IMR-90 (cell line): ENCODE results near the gene PNCK. TPM values are rescaled to one million over a fixed set of nuclear protein-coding genes. Genes with fewer than 3 reads are reported as not detected.

ENCODE experiments used
- ATAC-seq: fragments of 200-7000 bp; cut with Tn5 transposase; 2 replicates; pipeline ENCODE4 v1.9.1; 2020; ENCODE audit warnings: low read depth, mild to moderate bottlenecking, moderate library complexity
- BruUV-seq: library from RNA; stranded (reverse); fragments of 400-500 nt; replicated peaks from 2 replicates; lab custom pipeline; 2021; lab: Mats Ljungman, UMichigan
- CTCF ChIA-PET: fragments of 300-600 bp; formaldehyde crosslinking; extraction: SDS; loops from one replicate; lab custom pipeline; 2021; ENCODE audit warnings: antibody characterized with exemption; lab: Yijun Ruan, JAX
- POLR2A ChIA-PET: fragments of 300-600 bp; sonication (Branson Sonifier 250); formaldehyde crosslinking; loops from one replicate; lab custom pipeline; 2022; ENCODE audit warnings: antibody characterized with exemption; ENCODE audit not compliant: unreplicated experiment; lab: Charles Lee
- DNase-seq: peaks from one replicate; pipeline ENCODE4 v3.0.0; 2013
- H2AFZ ChIP-seq: replicated peaks from 2 replicates; pipeline ENCODE3; 2013; ENCODE audit warnings: low read length, mild to moderate bottlenecking; ENCODE audit not compliant: poor library complexity
- H2AK5ac ChIP-seq: 2 replicates; pipeline ENCODE4 v1.6.1; 2013; ENCODE audit warnings: low read depth, low read length, inconsistent platforms
- H2AK9ac ChIP-seq: replicated peaks from 2 replicates; pipeline ENCODE3; 2013; ENCODE audit warnings: mild to moderate bottlenecking, low read depth, low read length, moderate library complexity; ENCODE audit not compliant: poor library complexity
- H2BK120ac ChIP-seq: 2 replicates; pipeline ENCODE4 v1.6.1; 2013; ENCODE audit warnings: low read depth, low read length, inconsistent platforms
- H2BK15ac ChIP-seq: 3 replicates; pipeline ENCODE4 v1.6.1; 2013; ENCODE audit warnings: low read depth, low read length, inconsistent platforms
- H2BK20ac ChIP-seq: 2 replicates; pipeline ENCODE4 v1.6.1; 2013; ENCODE audit warnings: low read depth, mild to moderate bottlenecking, inconsistent platforms, low read length, moderate library complexity
- H2BK5ac ChIP-seq: 2 replicates; pipeline ENCODE4 v1.6.1; 2013; ENCODE audit warnings: mild to moderate bottlenecking, low read depth, low read length, inconsistent platforms; ENCODE audit not compliant: poor library complexity, severe bottlenecking
- H3K14ac ChIP-seq: replicated peaks from 2 replicates; pipeline ENCODE4 v1.6.1; 2013; ENCODE audit warnings: low read depth, low read length, inconsistent platforms
- H3K18ac ChIP-seq: 2 replicates; pipeline ENCODE4 v1.6.1; 2013; ENCODE audit warnings: low read depth, low read length, control low read depth
- H3K23ac ChIP-seq: 2 replicates; pipeline ENCODE4 v1.6.1; 2013; ENCODE audit warnings: low read depth, low read length, inconsistent platforms
- H3K27ac ChIP-seq: 2 replicates; pipeline ENCODE4 v1.5.1; 2013; ENCODE audit warnings: mild to moderate bottlenecking, control low read depth, low read length; ENCODE audit not compliant: insufficient read depth
- H3K27me3 ChIP-seq: 2 replicates; pipeline ENCODE4 v1.6.1; 2013; ENCODE audit warnings: low read length; ENCODE audit not compliant: control insufficient read depth, insufficient read depth
- H3K36me3 ChIP-seq: 2 replicates; pipeline ENCODE4 v1.6.1; 2013; ENCODE audit warnings: low read length, mixed read lengths; ENCODE audit not compliant: control insufficient read depth, insufficient read depth
- H3K4ac ChIP-seq: 2 replicates; pipeline ENCODE4 v1.6.1; 2013; ENCODE audit warnings: low read depth, low read length, inconsistent platforms
- H3K4me1 ChIP-seq: 2 replicates; pipeline ENCODE4 v1.6.1; 2013; ENCODE audit warnings: low read length, mixed read lengths; ENCODE audit not compliant: control insufficient read depth, insufficient read depth
- H3K4me2 ChIP-seq: 2 replicates; pipeline ENCODE4 v1.6.1; 2013; ENCODE audit warnings: low read depth, mild to moderate bottlenecking, control low read depth, low read length, moderate library complexity
- H3K4me3 ChIP-seq: 2 replicates; pipeline ENCODE4 v1.5.1; 2013; ENCODE audit warnings: low read depth, mild to moderate bottlenecking, control low read depth, low read length, moderate library complexity; ENCODE audit not compliant: insufficient read depth
- H3K56ac ChIP-seq: 2 replicates; pipeline ENCODE4 v1.6.1; 2013; ENCODE audit warnings: low read length, inconsistent platforms; ENCODE audit not compliant: insufficient read depth; ENCODE audit errors: extremely low read depth
- H3K79me1 ChIP-seq, 2 experiments: 2 replicates each; pipeline ENCODE4 v1.6.1; 2013; ENCODE audit warnings: low read length in 2 of 2, inconsistent platforms in 1 of 2, low read depth in 1 of 2
- H3K9ac ChIP-seq: 2 replicates; pipeline ENCODE4 v1.6.1; 2013; ENCODE audit warnings: low read depth, low read length, control low read depth
- H3K9me1 ChIP-seq: 2 replicates; pipeline ENCODE4 v1.6.1; 2013; ENCODE audit warnings: low read length, inconsistent platforms; ENCODE audit not compliant: insufficient read depth
- H3K9me3 ChIP-seq: 2 replicates; pipeline ENCODE4 v1.6.1; 2013; ENCODE audit warnings: low read length; ENCODE audit not compliant: control insufficient read depth, insufficient read depth
- H4K20me1 ChIP-seq: 2 replicates; pipeline ENCODE4 v1.6.1; 2013; ENCODE audit warnings: low read length, inconsistent platforms; ENCODE audit not compliant: insufficient read depth
- H4K5ac ChIP-seq: 2 replicates; pipeline ENCODE4 v1.6.1; 2013; ENCODE audit warnings: mild to moderate bottlenecking, low read depth, low read length, control low read depth
- H4K8ac ChIP-seq, 2 experiments: 2 replicates each; pipeline ENCODE4 v1.6.1; 2013; ENCODE audit warnings: low read depth in 2 of 2, low read length in 2 of 2, control low read depth in 1 of 2, inconsistent platforms in 1 of 2
- H4K91ac ChIP-seq: 2 replicates; pipeline ENCODE4 v1.6.1; 2013; ENCODE audit warnings: low read depth, low read length, inconsistent platforms; ENCODE audit not compliant: insufficient read depth
- MAZ ChIP-seq: IDR thresholded peaks from 2 replicates; pipeline ENCODE4 v1.6.1; 2012; ENCODE audit warnings: low read depth, mild to moderate bottlenecking, low read length, improper control_type of control experiment, moderate library complexity, borderline replicate concordance
- WGBS, 2 experiments: methylation state at CpG; one replicate each; pipeline versions ENCODE4 v1.1.5 to v1.1.7; 2013; ENCODE audit warnings: missing lambda C conversion rate in 2 of 2; ENCODE audit not compliant: insufficient read length in 1 of 2; ENCODE audit errors: extremely low coverage in 2 of 2; 5-methylcytosine and 5-hydroxymethylcytosine counted together
- dilution Hi-C: fragments of 300-500 bp; cut with HindIII; formaldehyde crosslinking; loops from one replicate; pipeline ENCODE4 v1.14.3; 2018; ENCODE audit warnings: low sequenced_read_pairs; ENCODE audit not compliant: unreplicated experiment
- in situ Hi-C: fragments of 300-500 bp; cut with MboI; formaldehyde crosslinking; loops from 3 replicates; pipeline ENCODE4 v1.14.3; 2019; ENCODE audit warnings: low sequenced_read_pairs, inconsistent platforms, mixed read lengths
- intact Hi-C: fragments of 100-400 bp; cut with micrococcal nuclease; formaldehyde crosslinking; loops from 2 replicates; pipeline ENCODE4 v1.10.0; 2022
- polyA plus RNA-seq, 3 experiments: library from polyadenylated mRNA; depleted of rRNA; stranded (reverse); fragments of >200 nt; gene quantifications; 2 replicates each; pipeline ENCODE4 v1.2.3, GENCODE V29; 2012; ENCODE audit warnings: low replicate concordance in 1 of 3
- total RNA-seq: library from RNA; depleted of rRNA; stranded (reverse); fragments of >200 nt; gene quantifications from 2 replicates; pipeline ENCODE4 v1.2.3, GENCODE V29; 2012

Gene PNCK
- total and polyA plus RNA-seq, 2 of the 4 experiments (the other 2 are of a cell fraction) = 0.18 to 0.22 TPM

GRCh38 chrX:153686711-153687110 lies 13.1 kb upstream of the PNCK start:
- no peak overlapping the region for H3K18ac ChIP-seq
- peaks cover 9% of the 10 kb centered on the region for H3K4me1 ChIP-seq
- peaks cover 5% of the 10 kb centered on the region; the same call in 1 of the 2 replicates for H3K9me1 ChIP-seq
- H4K5ac ChIP-seq = no peak overlapping the region
- H3K4ac ChIP-seq = no peak overlapping the region
- ATAC-seq (no peak), DNase-seq (no peak)
- H4K91ac ChIP-seq = no peak overlapping the region
- peaks cover 4% of the 10 kb centered on the region for H3K36me3 ChIP-seq
- H3K9ac ChIP-seq = no peak overlapping the region
- no peak overlapping the region for H3K23ac ChIP-seq
- H2BK120ac ChIP-seq = no peak overlapping the region
- no peak overlapping the region for H2AK9ac ChIP-seq
- dilution Hi-C loops (no loop called here), intact Hi-C loops (no loop called here), in situ Hi-C loops (no loop called here)
- H3K9me3 ChIP-seq = peaks cover 6% of the 10 kb centered on the region; the same call in 1 of the 2 replicates
- ChIA-PET POLR2A (no interaction called here), CTCF (no interaction called here)
- H3K27ac ChIP-seq = no peak overlapping the region
- H3K56ac ChIP-seq = no peak overlapping the region
- H3K27me3 ChIP-seq = no peaks in the 10 kb centered on the region; the same call in 1 of the 2 replicates
- H2AK5ac ChIP-seq = no peak overlapping the region
- H3K14ac ChIP-seq = no peak overlapping the region
- WGBS, 2 experiments = no CpG with 5 or more reads among the region's 9 CpGs
- H4K8ac ChIP-seq = no peak overlapping the region
- H2BK20ac ChIP-seq = no peak overlapping the region
- H3K79me1 ChIP-seq = 0 out of 4 replicates have a peak, but pooled peaks cover 0 to 6% of the 10 kb centered on the region in 2 experiments
- H3K4me2 ChIP-seq = no peak overlapping the region
- no peak for TF ChIP-seq MAZ
- H2AFZ ChIP-seq = no peak overlapping the region
- H2BK5ac ChIP-seq = no peak overlapping the region
- H4K20me1 ChIP-seq = peaks cover 12% of the 10 kb centered on the region
- no TSS peak for BruUV-seq
- no peak overlapping the region for H3K4me3 ChIP-seq
- H2BK15ac ChIP-seq = no peak overlapping the region
